Lower leg skin (tissue), 3 donors: ENCODE data around the gene SLC6A13.
"Not testable (repeated sequence)": the region's sequence is repeated elsewhere in the genome, so short reads cannot be mapped to it uniquely, and the experiment has no call there.

Experiments used
- POLR2A ChIP-seq, 2 donors: fragments of 450-650 bp; IDR thresholded peaks; one replicate each; pipeline ENCODE4 v1.6.1; 2016 to 2017; ENCODE audit warnings: antibody characterized with exemption in 2 of 2, mild to moderate bottlenecking in 1 of 2, moderate library complexity in 1 of 2
- TF ChIP-seq, protein P1 (sequence below), 3 donors: fragments of 450-650 bp; IDR thresholded peaks; one replicate each; pipeline ENCODE4 v1.5.1; 2016; ENCODE audit warnings: antibody characterized with exemption in 3 of 3, mild to moderate bottlenecking in 3 of 3, moderate library complexity in 2 of 3

GRCh38 chr12:302766-303165, 40.1 kb upstream of the SLC6A13 start:
- TF ChIP-seq, protein P1, sequence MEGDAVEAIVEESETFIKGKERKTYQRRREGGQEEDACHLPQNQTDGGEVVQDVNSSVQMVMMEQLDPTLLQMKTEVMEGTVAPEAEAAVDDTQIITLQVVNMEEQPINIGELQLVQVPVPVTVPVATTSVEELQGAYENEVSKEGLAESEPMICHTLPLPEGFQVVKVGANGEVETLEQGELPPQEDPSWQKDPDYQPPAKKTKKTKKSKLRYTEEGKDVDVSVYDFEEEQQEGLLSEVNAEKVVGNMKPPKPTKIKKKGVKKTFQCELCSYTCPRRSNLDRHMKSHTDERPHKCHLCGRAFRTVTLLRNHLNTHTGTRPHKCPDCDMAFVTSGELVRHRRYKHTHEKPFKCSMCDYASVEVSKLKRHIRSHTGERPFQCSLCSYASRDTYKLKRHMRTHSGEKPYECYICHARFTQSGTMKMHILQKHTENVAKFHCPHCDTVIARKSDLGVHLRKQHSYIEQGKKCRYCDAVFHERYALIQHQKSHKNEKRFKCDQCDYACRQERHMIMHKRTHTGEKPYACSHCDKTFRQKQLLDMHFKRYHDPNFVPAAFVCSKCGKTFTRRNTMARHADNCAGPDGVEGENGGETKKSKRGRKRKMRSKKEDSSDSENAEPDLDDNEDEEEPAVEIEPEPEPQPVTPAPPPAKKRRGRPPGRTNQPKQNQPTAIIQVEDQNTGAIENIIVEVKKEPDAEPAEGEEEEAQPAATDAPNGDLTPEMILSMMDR (IDR thresholded peaks at IDR 0.05): not testable (repeated sequence)
- not testable (repeated sequence) for TF ChIP-seq POLR2A (IDR thresholded peaks at IDR 0.05)
